ENCODE data around the gene FAM13B.

- TF ChIP-seq CEBPB (IDR thresholded peaks at IDR 0.05): no peak
- TF ChIP-seq POLR2A (IDR thresholded peaks at IDR 0.05; ENCODE audit: low read length): no peak
- TF ChIP-seq RAD21 (conservative IDR thresholded peaks at IDR 0.05 in 1 of 2, IDR thresholded peaks at IDR 0.05 in 1 of 2): no peak
- TF ChIP-seq JUN (IDR thresholded peaks at IDR 0.05): no peak
- TF ChIP-seq CTCF (IDR thresholded peaks at IDR 0.05): no peak
- no peak for TF ChIP-seq RFX5 (IDR thresholded peaks at IDR 0.05)
- TF ChIP-seq EP300 (IDR thresholded peaks at IDR 0.05): no peak
- no peak for TF ChIP-seq POLR2AphosphoS2 (conservative IDR thresholded peaks at IDR 0.05; ENCODE audit: low read length)
- TF ChIP-seq MAX (IDR thresholded peaks at IDR 0.05): no peak
- TF ChIP-seq REST (IDR thresholded peaks at IDR 0.05): no peak
- TF ChIP-seq ZFP36 (IDR thresholded peaks at IDR 0.05; ENCODE audit: borderline replicate concordance, partially characterized antibody): no peak
- no peak for TF ChIP-seq E2F6 (IDR thresholded peaks at IDR 0.05; ENCODE audit: borderline replicate concordance, low read depth)
- TF ChIP-seq, protein P1, sequence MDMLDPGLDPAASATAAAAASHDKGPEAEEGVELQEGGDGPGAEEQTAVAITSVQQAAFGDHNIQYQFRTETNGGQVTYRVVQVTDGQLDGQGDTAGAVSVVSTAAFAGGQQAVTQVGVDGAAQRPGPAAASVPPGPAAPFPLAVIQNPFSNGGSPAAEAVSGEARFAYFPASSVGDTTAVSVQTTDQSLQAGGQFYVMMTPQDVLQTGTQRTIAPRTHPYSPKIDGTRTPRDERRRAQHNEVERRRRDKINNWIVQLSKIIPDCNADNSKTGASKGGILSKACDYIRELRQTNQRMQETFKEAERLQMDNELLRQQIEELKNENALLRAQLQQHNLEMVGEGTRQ (IDR thresholded peaks at IDR 0.05): no peak
- TF ChIP-seq CHD2 (IDR thresholded peaks at IDR 0.05; ENCODE audit: low read length, partially characterized antibody): no peak
Observed at GRCh38 chr5:138028971-138029365, 3.9 kb downstream of the FAM13B start.

Data from A549 (cell line).